RKO (cell line): ENCODE results near the gene LZTR1.

Experiments used
- DNase-seq: peaks from one replicate; pipeline ENCODE4 v3.0.0-alpha.2; 2016; ENCODE audit warnings: low spot score

LZTR1 gene

DNA sequence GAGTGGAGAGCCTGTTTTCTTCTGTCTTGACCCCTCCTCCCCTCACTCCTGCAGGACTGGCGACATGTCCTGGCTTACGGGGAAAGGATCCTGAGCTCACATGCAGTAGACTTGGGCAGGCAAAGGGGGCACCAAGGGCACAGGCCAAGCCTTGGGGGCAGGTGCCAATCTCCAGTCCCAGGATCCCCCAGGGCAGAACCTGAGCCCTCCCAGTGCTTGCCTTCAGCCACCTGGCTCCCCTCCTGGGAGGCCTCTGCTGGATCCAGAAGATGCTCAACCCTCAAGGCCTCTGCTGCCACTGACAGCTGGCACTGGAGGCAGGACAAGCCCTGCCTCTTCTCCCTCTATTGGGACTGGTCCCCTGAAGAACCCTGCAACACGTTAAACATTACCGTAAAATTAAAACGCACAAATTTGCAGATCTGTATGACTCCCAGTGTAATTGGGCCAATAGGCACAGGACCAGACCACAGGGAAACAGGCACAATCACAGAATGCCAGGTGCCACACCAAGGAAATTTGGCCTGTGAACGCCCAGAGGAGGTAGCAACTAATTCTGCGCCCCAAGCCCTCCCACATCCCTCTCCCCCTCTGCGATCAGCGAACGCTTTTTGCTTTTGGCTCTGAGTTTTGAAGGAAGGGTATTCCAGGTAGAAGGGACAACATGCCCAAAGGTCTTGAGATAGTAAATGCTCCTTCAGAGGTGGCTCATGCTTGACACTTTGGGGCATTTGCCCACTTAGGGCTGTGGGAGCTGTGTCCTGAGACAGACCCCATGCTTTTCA is 967 bp upstream of the LZTR1 start:
- no peak for DNase-seq

DNA sequence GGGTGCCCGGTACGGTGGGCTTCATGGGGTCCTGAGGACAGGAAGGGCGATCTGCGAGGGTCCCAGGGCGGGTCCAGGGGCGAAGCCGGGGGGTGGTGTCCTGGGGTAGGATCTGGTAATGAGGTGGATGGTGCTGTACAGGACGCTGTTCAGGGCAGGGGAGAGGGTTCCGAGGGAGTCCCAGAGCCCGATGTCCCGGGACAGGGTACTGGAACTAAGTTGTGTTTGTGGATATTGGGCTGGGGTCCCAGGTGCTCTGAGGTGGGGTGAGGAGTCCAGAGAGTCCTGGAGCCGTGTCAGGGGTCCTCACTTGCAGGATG is 426 bp downstream of the LZTR1 start:
- DNase-seq, result no peak

DNA sequence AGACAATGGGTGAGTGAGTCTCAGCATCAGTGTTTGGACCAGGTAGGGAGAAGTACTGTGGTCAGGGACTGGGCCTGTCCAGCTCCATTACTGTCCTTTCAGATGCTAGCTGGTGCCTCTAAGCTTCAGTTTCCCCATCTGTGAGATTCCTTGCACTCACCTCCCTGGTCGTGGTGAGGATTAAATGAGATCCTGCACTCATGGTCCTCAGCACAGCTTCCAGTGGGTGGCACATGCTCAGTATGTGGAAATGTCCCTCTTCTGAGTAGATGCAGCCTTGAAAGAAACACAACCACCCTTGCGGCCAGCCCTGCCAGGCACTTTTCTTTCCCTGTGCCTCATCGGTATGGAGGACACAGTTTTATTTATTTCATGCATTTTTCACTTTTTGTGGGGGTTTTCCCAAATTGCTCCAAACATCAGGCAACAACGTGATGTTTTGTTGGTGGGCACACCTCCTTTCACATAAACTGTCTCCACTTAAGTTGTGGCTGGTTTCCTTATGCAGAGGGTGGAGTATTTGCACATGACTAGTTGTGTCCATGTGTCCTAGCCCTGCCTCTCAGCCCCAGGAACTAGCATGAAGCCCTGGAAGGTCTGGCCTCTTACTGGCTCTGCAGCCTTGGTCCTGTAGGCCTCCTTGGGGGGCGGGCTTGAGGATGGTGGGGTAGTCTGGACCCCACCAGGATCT is 1.1 kb downstream of the LZTR1 start:
- DNase-seq, result no peak

DNA sequence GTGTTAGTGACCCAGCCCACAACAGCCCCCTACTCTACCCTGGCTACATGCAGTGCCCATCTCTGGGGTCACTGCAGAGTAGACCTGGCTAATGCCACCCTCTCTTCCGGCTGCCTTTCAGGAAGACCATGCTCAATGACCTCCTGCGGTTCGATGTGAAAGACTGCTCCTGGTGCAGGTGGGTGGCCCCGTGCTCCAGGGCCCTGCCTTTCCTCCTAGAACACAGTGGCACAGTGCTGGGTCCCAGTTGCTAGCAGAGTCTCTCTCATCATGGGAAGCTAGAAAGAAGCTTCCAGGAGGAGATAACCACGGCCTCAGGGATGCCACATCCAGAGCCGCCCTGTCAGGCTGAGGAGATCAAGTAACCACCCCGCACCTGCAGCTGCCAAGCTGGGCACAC is 3.6 kb downstream of the LZTR1 start:
- DNase-seq, result no peak

DNA sequence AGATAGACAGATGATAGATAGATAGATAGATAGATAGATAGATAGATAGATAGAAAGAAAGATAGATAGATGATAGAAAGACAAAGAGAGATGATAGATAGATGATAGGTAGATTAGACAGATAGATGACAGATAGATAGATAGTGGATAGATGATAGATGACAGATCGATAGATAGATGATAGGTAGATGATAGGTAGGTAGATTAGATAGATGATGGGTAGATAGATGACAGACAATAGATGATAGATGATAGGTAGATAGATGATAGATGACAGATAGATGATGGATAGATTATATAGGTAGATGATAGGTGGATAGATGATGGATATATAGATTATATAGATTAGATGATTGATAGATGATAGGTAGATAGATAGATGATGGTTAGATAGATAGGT is 4.3 kb downstream of the LZTR1 start:
- no peak for DNase-seq

DNA sequence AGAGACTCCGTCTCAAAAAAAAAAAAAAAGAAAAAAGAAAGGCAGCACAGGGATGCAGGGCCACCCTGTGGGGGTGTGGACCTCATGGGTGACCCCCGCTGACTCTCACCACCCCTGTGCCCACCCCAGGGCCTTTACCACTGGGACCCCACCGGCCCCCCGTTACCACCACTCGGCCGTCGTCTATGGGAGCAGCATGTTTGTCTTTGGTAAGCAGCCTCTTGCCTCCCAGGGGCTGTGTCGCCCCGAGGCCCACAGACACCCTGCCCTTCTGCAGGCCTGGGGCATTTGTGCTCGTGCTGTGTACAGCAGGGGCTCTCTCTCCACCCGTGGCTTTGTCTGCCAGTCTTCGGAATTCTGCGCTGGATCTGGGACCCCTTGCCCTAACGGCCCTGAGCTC is 5.3 kb downstream of the LZTR1 start:
- no peak for DNase-seq

DNA sequence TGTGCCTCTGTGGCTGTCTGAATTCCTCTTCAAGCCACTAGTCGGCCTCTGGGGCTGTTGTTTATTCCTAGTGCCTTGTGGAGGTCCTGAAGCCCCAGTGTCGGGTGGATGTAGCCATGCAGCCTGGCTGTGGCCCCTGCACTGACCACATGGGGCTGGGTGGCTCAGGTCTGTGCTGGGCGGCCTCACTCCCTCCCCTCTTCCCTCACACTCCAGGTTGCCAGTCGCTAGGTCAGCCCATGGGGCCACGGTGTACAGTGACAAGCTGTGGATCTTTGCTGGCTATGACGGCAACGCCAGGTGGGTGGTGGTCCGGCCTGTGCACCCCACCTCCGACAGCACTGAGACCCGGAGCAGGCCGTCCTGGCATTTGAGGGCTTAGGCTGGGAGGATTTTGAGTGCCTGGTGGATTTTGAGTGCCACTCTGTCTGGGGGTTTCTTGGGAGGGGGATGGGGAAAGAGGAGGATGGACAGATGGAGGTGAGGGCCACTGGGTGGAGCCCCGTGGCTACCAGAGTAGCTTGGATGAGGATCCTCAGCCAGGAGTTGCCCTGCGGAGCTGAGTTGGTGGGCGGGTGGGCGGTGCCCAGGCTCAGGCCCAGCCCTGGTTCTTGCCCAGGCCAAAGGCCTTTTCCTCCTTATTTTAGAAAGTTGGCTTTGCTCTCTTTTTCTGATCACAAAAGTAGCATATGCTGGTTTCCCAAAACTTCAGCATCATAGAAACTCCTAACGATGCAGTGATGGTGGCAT is 6.7 kb downstream of the LZTR1 start:
- DNase-seq, result no peak

DNA sequence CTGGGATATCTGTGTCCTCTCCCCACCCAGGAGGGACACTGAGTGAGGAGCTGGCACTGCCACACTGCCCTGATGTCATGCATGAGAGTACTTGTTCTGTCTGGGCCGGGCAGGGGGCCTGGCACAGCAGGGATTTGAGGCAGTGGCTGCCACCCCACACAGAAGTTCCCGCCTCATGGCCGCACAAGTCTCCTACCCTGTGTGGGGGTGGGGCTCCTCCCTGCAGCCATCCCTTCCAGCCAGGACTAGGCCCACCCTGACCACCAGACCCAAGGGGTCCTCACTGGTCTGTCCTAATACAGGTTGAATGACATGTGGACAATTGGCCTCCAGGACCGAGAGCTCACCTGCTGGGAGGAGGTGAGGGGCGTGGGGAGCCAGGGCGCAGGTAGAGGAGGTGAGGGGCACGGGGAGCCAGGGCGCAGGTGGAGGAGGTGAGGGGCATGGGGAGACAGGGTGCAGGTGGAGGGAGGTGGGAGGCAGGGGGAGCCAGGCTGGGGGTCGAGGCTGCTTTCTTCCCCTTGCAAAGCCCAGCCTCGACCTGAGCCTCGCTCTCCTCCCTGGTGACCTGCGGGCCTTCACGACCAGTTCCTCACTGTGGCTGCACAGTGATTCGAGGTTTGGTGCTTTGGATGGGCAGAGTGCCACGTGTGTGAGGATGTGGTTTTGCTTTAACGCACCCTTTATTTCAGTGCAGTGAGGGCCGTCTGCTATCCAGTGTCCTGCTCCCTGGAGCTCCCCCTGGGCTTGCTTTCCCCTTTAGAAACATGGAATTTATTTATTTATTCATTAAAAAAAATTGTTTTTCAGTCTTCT is 7.4 kb downstream of the LZTR1 start:
- no peak for DNase-seq

DNA sequence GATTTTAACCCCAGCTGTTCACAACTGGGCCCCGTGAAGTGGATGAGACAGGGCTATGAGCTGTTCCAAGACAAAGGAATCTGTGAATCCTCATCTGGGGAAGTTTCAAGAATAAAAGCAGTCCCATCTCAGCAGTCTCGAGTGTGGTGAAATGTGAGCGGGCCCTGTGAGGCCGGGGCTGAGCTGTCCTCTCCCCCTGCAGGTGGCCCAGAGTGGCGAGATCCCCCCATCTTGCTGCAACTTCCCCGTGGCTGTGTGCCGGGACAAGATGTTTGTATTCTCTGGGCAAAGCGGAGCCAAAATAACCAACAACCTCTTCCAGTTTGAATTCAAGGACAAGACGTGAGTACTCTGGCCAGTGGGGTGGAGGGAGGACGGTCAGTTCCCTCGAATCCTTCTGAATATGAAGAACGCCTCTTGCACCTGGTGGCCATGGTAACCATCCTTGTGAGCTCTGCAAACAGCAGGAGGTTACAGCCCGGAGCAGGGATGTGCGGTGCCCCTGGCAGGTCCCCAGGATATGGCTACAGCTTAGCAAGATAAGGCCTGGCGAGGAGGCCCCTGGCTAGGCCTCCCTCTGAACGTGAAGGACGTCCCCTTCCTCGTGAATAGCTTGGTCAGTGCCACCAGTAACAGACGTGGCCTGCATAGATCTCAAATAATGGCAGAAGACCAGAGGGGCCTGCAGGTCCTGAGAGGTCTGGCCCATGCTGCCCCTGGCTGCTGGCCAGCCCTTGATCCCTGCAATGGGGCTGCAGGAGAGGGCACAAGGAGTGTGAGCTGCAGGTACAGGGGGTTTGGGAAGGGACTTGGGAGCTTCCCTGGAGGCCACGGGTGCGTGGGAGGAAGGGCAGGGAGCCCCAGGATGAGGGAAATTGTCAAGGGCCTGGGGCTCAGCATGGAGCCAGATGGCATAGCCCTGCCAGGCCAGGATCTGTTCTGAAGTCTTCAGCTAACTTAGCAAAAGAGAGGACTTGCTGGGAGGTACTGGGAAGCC is 8.4 kb downstream of the LZTR1 start:
- DNase-seq, result no peak

DNA sequence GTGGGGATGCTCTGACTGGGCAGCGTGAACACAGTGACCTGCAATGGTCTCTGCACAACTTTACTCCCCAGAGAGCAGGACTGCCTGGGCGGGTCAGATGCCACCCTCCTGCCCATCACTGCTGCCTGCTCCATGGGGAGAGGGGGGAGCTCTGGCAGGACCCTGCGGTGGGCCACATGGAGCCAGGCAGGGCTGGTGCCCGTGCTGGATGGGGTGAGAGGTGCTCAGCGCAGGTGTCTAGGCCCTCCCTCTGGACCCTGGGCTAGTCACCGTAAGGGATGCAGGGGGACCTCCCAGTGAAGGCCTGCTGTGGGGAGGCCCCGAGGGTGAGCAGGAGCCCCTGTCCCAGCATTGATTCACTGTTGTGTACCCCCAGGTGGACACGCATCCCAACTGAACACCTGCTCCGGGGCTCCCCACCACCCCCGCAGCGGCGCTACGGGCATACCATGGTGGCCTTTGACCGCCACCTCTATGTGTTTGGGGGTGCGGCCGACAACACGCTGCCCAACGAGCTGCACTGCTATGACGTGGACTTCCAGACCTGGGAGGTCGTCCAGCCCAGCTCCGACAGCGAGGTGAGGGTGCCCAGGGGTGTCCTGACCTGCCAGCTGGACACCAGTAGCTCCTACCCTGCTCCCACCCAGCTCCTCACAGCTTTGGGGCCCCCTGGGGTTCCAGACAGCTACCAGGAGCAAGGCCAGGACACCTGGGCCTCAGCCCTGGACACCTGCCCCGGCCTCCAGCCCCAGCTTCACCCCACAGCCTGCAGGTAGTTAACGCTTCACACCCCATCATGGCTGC is 9.4 kb downstream of the LZTR1 start:
- DNase-seq, result no peak

DNA sequence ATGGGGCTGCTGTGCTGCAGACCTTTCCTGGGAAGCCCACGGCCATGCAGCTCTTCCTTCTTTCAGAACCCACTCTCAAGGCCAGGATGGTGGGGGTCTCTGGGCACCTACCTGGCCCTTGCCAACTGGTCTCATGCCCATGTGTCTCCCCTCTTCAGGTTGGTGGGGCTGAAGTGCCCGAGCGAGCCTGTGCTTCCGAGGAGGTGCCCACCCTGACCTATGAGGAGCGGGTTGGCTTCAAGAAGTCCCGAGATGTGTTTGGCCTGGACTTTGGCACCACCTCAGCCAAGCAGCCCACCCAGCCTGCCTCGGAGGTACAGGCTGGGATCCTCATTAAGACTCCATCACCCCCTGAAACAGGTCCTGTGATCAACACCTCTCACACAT is 10.0 kb downstream of the LZTR1 start:
- no peak for DNase-seq

DNA sequence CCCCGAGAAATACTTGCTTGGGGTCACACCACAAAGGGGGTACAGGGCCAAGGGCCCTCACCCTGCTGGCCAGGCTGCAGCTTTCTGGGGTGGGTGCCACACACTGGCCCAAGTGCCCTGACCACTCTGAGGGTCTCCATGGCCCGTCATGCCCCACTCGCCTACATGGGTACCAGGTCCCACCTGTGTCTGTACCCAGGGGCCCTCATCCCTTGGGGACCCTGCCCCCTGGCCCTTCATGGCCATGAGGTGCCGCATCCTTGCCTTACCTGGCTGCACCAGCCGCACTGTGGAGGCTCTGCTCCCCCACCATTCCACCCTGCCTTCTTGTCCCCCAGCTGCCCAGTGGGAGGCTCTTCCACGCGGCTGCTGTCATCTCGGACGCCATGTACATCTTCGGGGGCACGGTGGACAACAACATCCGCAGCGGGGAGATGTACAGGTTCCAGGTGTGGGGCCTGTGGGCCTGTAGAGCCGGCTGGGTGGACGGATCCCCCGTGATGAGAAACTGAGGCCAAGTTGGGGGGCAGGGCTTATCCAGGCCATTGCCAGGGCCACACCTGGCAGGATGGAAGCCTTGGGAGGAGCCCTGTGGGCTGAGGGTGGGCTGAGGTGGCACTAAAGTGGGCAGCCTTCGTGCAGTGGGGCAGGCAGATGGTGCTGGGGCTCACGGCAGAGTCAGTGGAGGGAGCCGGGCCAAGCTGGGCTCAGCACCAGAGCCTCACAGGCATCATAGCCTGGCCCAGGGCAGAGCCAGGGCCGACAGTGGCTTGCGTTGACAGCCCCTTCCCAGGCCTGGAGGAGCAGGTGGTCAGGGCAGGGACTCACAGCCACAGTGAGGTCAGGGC is 10.6 kb downstream of the LZTR1 start:
- no peak for DNase-seq

DNA sequence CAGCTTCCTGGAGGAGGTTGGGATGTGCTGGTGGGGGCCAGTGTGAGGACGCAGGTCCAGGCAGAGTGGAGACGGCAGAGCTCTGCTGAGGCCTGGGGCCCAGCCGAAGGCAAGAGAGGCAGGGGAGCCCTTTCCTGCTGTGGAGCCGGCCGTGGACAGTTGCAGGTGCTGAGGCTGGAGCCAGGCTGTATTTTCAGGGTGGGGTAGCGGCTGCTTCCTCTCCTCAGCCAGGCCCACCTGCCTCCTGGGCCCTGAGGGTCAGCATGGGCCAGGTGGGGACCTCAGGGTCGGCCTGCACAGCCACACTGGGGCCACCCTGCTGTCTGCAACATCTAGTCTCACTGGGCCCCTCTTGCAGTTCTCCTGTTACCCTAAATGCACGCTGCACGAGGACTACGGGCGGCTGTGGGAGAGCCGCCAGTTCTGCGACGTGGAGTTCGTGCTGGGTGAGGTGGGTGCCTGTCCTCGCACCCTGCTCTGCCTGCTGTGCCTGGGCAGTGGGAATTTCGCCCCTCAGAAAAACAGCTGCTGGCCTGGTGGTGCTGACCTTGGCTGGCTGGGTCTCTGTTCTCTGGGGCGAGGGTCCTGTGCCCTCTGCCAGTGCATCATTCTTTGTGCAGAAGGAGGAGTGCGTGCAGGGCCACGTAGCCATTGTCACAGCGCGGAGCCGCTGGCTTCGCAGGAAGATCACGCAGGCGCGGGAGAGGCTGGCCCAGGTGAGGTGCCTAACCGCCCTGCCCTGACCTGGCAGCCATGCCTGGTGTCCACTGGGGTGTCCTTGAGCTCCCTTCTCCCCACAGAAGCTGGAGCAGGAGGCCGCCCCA is 11.4 kb downstream of the LZTR1 start:
- DNase-seq, result no peak

DNA sequence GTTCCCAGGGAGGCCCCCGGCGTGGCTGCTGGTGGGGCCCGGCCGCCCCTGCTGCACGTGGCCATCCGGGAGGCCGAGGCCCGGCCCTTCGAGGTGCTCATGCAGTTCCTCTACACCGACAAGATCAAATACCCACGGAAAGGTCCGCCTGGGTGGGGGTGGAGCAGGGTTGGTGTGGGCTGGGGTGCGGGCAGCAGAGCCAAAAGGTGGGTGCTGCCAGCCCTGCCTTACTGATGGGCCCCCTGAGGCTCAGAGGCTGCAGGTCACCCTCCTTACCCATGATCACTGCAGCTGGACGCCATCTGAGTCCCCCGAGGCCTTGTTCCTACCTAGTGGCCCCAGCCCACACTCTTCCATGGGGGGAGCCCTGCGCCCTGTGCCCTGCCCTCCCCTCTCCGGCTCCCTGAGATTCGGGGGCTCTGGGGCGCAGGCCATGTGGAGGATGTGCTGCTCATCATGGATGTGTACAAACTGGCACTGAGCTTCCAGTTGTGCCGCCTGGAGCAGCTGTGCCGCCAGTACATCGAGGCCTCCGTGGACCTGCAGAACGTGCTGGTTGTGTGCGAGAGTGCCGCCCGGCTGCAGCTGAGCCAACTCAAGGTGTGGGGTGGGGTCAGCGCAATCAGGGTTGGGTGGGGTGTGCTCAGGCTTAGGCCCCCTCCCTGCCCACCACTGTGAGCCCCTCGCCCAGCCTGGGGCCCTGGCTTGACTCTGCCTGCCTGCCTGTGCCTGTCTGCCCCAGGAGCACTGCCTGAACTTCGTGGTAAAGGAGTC is 12.2 kb downstream of the LZTR1 start:
- DNase-seq, result no peak

DNA sequence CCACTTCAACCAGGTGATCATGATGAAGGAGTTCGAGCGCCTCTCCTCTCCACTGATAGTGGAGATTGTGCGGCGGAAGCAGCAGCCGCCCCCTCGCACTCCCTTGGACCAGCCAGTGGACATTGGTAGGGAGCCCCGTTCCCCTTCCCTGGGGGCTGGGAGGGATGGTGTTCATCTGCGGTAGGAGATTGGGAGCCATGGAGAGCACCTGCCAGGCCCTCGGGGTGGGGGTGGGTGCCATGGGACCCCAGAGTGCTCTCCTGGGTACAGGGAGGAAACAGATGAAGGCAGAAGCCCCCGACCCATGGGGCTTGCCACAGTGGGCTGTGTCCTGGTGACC is 12.8 kb downstream of the LZTR1 start:
- DNase-seq, result no peak

DNA sequence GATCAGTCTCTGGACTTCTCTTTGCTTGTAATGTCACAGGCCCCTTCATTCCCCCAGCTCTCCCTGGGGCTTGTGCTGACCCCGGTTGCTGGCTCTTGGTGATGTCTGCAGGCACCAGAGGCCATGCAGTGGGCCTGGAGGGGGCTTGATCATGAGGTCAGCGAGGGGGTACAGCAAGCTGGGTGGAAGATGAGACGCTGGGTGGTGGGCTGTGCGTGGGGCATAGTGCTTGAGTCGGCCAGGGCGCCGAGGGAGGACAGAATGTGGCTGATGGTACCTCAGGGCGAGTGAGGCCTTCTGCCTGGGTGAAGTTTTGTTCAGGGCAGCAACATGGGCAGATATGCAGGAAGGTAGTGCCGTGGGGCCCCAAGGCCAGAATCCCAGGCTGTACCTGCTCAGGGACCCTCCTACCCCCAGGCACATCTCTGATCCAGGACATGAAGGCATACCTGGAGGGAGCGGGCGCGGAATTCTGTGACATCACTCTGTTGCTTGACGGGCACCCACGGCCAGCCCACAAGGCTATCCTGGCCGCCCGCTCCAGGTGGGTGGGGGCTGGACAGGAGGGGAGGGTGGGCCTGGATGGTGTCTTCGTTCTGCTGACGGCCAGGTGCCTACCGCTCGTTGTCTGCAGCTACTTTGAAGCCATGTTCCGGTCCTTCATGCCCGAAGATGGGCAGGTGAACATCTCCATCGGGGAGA is 13.4 kb downstream of the LZTR1 start:
- DNase-seq, result no peak

DNA sequence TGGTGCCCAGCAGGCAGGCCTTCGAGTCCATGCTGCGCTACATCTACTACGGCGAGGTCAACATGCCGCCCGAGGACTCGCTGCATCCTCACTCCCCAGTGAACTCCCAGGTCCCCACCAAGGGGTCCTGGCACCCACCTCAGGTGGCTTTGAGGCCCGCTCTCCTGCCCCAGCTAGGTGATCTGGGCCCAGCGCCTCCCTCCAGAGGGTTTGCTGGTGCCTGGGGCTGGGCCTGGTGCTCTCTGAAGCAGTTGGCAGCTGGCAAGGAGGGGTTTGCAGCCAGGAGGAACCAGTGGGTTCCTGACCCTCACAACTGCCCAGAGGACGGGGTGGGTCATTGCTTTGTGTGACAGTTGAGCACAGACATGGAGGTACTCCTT is 13.9 kb downstream of the LZTR1 start:
- no peak for DNase-seq
